Measurements from ENCODE around the gene LOXL1. TPM values are rescaled to one million over a fixed set of nuclear protein-coding genes. Genes with fewer than 3 reads are reported as not detected.

The LOXL1 gene
- total and polyA plus RNA-seq, 2 of the 13 experiments (the other 11 are each of a cell fraction or from before 2014, with no cell fraction given): 0.51 to 1.3 TPM

DNA sequence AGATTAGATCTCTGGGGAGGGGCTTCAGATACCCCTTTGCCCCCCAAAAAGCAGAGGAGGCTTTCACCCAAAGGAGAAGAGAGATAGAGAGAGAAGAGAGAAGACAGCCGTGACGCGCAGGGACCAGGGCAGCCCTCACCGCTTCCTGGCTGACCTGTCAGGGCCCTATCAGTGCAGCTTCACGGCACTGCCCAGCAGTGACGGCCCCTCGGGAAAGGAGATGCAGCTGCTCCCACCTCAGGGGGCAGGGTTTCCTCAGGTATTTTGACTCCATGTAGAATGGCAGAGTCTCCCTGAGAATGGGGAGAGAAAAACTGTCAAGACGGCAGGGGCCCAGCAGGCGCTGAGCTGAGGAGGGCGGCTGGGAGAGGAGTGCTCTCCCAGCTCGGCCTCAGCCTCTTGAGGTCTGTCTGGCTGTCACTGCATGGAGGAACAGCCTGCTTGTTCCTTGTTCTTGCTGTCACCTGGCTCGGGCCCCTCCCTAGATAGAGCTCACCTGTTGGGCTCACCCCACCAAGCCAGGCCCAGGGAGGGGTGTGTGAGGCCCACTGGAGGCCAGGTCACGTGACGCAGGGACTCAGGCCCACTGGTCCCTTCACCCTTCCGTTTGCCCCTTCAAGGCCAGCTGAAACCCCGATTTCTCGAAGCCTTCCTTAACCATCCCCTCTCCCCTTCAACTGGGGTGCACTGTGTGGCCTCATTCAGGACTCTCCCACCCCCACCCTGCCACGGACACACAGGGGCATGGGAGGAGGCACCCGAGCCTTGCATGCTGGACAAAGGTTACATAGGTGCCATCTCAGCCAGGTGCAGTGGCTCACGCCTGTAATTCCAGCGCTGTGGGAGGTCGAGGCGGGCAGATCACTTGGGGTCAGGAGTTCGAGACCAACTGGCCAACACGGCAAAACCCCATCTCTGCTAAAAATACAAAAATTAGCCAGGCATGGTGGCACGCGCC lies 28.2 kb downstream of the LOXL1 start:
- no TSS peak for BruUV-seq (replicated peaks)
- FAIRE-seq (no peak), DNase-seq (ENCODE audit: low spot score) (no peak), ATAC-seq (no peak)
- no peak overlapping the region for H2AFZ ChIP-seq (ENCODE audit: low read length)
- CTCF ChIA-PET (ENCODE audit: low intra/inter-chr PET ratio, low total read pairs): no interaction called here
- H3K27me3 ChIP-seq (ENCODE audit: control insufficient read depth in 1 of 2, insufficient read depth in 2 of 2, low read length in 2 of 2): peaks cover 2 to 32% of the 10 kb centered on the region in 2 experiments; a peak in 4 of 5 replicates
- H3K9ac ChIP-seq (ENCODE audit: insufficient read depth, low read depth, low read length): no peak overlapping the region
- no peaks in the 10 kb centered on the region for H3K9me3 ChIP-seq (ENCODE audit: low read length)
- H3K79me2 ChIP-seq (ENCODE audit: insufficient read depth, low read length): no peaks in the 10 kb centered on the region
- POLR2A ChIA-PET: no interaction called here
- intact Hi-C loops (cut with micrococcal nuclease; ENCODE audit: unreplicated experiment) (no loop called here), in situ Hi-C loops (cut with HindIII; ENCODE audit: extremely low pct_ligation_motif_present, low pct_unique_long_range_greater_than_20kb) (no loop called here)
- peaks cover 9% of the 10 kb centered on the region for H3K4me1 ChIP-seq (ENCODE audit: insufficient read depth, low read length)
- H3K27ac ChIP-seq (ENCODE audit: extremely low read length, insufficient read depth, low read length): no peak overlapping the region
- H3K4me3 ChIP-seq (replicated peaks in 1 of 3; ENCODE audit: insufficient read depth in 1 of 3, low read depth in 2 of 3, low read length in 3 of 3): no peak overlapping the region
- no peaks in the 10 kb centered on the region for H4K20me1 ChIP-seq (ENCODE audit: insufficient read depth, low read length)
- 49% methylated on average over 17 of the region's 27 CpGs for WGBS (ENCODE audit: low lambda C conversion rate)
- no peaks in the 10 kb centered on the region for H3K36me3 ChIP-seq (replicated peaks in 1 of 2; ENCODE audit: control insufficient read depth in 1 of 2, insufficient read depth in 2 of 2, low read length in 2 of 2)
- H3K4me2 ChIP-seq (ENCODE audit: low read depth, low read length): no peak overlapping the region
- TF ChIP-seq, protein P1, sequence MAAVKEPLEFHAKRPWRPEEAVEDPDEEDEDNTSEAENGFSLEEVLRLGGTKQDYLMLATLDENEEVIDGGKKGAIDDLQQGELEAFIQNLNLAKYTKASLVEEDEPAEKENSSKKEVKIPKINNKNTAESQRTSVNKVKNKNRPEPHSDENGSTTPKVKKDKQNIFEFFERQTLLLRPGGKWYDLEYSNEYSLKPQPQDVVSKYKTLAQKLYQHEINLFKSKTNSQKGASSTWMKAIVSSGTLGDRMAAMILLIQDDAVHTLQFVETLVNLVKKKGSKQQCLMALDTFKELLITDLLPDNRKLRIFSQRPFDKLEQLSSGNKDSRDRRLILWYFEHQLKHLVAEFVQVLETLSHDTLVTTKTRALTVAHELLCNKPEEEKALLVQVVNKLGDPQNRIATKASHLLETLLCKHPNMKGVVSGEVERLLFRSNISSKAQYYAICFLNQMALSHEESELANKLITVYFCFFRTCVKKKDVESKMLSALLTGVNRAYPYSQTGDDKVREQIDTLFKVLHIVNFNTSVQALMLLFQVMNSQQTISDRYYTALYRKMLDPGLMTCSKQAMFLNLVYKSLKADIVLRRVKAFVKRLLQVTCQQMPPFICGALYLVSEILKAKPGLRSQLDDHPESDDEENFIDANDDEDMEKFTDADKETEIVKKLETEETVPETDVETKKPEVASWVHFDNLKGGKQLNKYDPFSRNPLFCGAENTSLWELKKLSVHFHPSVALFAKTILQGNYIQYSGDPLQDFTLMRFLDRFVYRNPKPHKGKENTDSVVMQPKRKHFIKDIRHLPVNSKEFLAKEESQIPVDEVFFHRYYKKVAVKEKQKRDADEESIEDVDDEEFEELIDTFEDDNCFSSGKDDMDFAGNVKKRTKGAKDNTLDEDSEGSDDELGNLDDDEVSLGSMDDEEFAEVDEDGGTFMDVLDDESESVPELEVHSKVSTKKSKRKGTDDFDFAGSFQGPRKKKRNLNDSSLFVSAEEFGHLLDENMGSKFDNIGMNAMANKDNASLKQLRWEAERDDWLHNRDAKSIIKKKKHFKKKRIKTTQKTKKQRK (IDR thresholded peaks at IDR 0.05; ENCODE audit: low read length): no peak
- TF ChIP-seq ZNF589 (CRISPR knock-in tag; conservative IDR thresholded peaks at IDR 0.05) (no peak), GTF2F1 (IDR thresholded peaks at IDR 0.05; ENCODE audit: low read length) (no peak), ZNF367 (CRISPR knock-in tag; IDR thresholded peaks at IDR 0.05; ENCODE audit: borderline replicate concordance) (no peak), ISX (CRISPR knock-in tag; conservative IDR thresholded peaks at IDR 0.05) (no peak), ZBTB1 (CRISPR knock-in tag; IDR thresholded peaks at IDR 0.05; ENCODE audit: borderline replicate concordance) (no peak), ZNF569 (CRISPR knock-in tag; IDR thresholded peaks at IDR 0.05; ENCODE audit: borderline replicate concordance) (no peak), ZNF850 (CRISPR knock-in tag; conservative IDR thresholded peaks at IDR 0.05) (no peak), HNRNPH1 (optimal IDR thresholded peaks at IDR 0.05; ENCODE audit: low read depth, low read length) (no peak), KDM1A (CRISPR knock-in tag; IDR thresholded peaks at IDR 0.05) (no peak), ONECUT2 (CRISPR knock-in tag; IDR thresholded peaks at IDR 0.05) (no peak), RAD51 (IDR thresholded peaks at IDR 0.05; ENCODE audit: borderline replicate concordance) (peak; percentile 66; the same call in 1 of the 2 replicates)
- TF ChIP-seq, protein P2, sequence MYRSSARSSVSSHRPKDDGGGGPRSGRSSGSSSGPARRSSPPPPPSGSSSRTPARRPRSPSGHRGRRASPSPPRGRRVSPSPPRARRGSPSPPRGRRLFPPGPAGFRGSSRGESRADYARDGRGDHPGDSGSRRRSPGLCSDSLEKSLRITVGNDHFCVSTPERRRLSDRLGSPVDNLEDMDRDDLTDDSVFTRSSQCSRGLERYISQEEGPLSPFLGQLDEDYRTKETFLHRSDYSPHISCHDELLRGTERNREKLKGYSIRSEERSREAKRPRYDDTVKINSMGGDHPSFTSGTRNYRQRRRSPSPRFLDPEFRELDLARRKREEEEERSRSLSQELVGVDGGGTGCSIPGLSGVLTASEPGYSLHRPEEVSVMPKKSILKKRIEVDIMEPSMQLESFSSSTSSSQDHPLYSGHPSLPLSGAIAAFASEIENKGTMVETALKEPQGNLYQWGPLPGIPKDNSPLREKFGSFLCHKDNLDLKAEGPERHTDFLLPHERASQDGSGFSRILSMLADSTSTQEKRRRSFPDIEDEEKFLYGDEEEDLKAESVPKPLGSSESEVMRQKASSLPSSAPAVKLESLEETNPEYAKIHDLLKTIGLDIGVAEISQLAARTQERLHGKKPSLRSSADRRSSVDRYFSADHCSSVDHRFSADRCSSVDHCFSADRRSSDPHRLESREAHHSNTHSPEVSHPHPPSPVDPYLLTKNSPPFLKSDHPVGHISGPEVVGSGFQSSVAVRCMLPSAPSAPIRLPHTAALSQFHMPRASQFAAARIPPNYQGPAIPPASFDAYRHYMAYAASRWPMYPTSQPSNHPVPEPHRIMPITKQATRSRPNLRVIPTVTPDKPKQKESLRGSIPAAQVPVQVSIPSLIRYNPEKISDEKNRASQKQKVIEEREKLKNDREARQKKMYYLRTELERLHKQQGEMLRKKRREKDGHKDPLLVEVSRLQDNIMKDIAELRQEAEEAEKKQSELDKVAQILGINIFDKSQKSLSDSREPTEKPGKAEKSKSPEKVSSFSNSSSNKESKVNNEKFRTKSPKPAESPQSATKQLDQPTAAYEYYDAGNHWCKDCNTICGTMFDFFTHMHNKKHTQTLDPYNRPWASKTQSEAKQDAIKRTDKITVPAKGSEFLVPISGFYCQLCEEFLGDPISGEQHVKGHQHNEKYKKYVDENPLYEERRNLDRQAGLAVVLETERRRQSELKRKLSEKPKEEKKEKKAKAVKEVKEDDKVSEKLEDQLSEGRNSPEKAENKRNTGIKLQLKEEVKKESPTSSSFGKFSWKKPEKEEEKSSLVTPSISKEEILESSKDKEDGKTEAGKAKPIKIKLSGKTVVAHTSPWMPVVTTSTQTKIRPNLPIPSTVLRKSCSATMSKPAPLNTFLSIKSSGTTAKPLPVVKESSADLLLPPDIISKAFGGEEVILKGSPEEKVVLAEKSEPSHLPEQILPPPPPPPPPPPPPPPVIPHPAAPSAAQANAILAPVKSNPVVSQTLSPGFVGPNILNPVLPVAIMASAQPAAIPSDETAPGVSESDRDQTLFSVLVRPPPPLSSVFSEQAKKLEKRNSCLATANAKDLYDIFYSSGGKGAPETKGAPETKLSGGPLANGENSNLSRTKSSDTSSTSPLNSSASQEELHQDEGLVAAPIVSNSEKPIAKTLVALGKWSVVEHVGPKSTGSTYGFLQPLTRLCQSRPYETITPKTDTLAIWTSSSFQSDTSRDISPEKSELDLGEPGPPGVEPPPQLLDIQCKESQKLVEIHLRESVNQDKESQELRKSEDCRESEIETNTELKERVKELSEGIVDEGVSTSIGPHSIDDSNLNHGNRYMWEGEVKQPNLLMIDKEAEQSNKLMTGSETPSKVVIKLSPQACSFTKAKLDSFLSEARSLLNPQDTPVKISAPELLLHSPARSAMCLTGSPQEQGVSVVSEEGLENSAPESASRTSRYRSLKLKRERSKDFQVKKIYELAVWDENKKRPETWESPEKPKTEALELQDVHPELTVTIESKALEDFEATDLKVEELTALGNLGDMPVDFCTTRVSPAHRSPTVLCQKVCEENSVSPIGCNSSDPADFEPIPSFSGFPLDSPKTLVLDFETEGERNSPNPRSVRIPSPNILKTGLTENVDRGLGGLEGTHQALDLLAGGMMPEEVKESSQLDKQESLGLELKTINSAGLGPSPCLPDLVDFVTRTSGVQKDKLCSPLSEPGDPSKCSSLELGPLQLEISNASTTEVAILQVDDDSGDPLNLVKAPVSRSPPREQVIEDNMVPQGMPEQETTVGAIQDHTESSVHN (CRISPR knock-in tag; IDR thresholded peaks at IDR 0.05): no peak
